HEK293 (cell line): ENCODE results near the gene KIF3B.

Source experiments
- CTCF ChIA-PET: fragments of 350-600 bp; formaldehyde crosslinking; extraction: SDS; loops from one replicate; lab custom pipeline; 2021; ENCODE audit warnings: antibody characterized with exemption; lab: Yijun Ruan, JAX
- POLR2A ChIA-PET: fragments of 300-600 bp; formaldehyde crosslinking; extraction: SDS; loops from one replicate; lab custom pipeline; 2020; ENCODE audit warnings: antibody characterized with exemption, inconsistent platforms; lab: Yijun Ruan, JAX
- H3K27ac ChIP-seq: fragments of 200-500 bp; sonication (Bioruptor generic); 2 replicates; pipeline ENCODE4 v1.5.1; 2014; ENCODE audit warnings: low read depth, low read length, control low read depth, inconsistent platforms; ENCODE audit errors: extremely low read depth
- H3K36me3 ChIP-seq, 2 experiments: fragments of 200-500 bp in 1 of 2; sonication (Bioruptor generic) in 1 of 2; 1 replicate in 1 of 2; 2 replicates in 1 of 2; pipeline ENCODE4 v1.5.1; 2014 to 2017; ENCODE audit warnings: inconsistent platforms in 2 of 2, low read length in 2 of 2; ENCODE audit not compliant: control insufficient read depth in 2 of 2, insufficient read depth in 1 of 2
- H3K4me1 ChIP-seq: fragments of 200-500 bp; sonication (Bioruptor generic); 2 replicates; pipeline ENCODE4 v1.5.1; 2014; ENCODE audit warnings: mild to moderate bottlenecking, low read length, inconsistent platforms; ENCODE audit not compliant: control insufficient read depth, insufficient read depth
- H3K4me3 ChIP-seq: 2 replicates; pipeline ENCODE4 v1.5.1; 2011; ENCODE audit warnings: low read depth, mild to moderate bottlenecking, control low read depth, low read length, moderate library complexity
- H3K9me3 ChIP-seq: fragments of 200-500 bp; sonication (Bioruptor generic); 2 replicates; pipeline ENCODE4 v1.5.1; 2014; ENCODE audit warnings: low read depth, low read length, inconsistent platforms; ENCODE audit not compliant: control insufficient read depth, insufficient read depth
- BCL11B ChIP-seq: fragments of 450-650 bp; formaldehyde crosslinking; IDR thresholded peaks from 2 replicates; pipeline ENCODE4 v1.5.1; 2016; ENCODE audit warnings: low read depth, missing biosample characterization, missing genetic modification characterization
- KLF10 ChIP-seq: fragments of 450-650 bp; IDR thresholded peaks from 2 replicates; pipeline ENCODE4 v1.5.1; 2018; ENCODE audit warnings: missing biosample characterization, mild to moderate bottlenecking, missing genetic modification characterization
- MZF1 ChIP-seq: fragments of 450-650 bp; formaldehyde crosslinking; IDR thresholded peaks from 2 replicates; pipeline ENCODE4 v1.5.1; 2017; ENCODE audit warnings: missing biosample characterization, missing genetic modification characterization, borderline replicate concordance
- SP2 ChIP-seq: fragments of 450-650 bp; formaldehyde crosslinking; IDR thresholded peaks from 2 replicates; pipeline ENCODE4 v1.5.1; 2016; ENCODE audit warnings: missing biosample characterization, missing genetic modification characterization
- TCF7L2 ChIP-seq: IDR thresholded peaks from 2 replicates; pipeline ENCODE4 v1.6.1; 2011; ENCODE audit warnings: low read depth, mild to moderate bottlenecking, inconsistent platforms, low read length, moderate library complexity, borderline replicate concordance
- WT1 ChIP-seq: fragments of 450-650 bp; formaldehyde crosslinking; IDR thresholded peaks from 2 replicates; pipeline ENCODE4 v1.5.1; 2016; ENCODE audit warnings: missing biosample characterization, missing genetic modification characterization
- ZBTB20 ChIP-seq: fragments of 450-650 bp; formaldehyde crosslinking; IDR thresholded peaks from 2 replicates; pipeline ENCODE4 v1.5.1; 2016; ENCODE audit warnings: missing biosample characterization, missing genetic modification characterization
- ZFP69B ChIP-seq: fragments of 450-650 bp; formaldehyde crosslinking; IDR thresholded peaks from 2 replicates; pipeline ENCODE4 v1.5.1; 2016; ENCODE audit warnings: missing biosample characterization, missing genetic modification characterization
- ZNF132 ChIP-seq: fragments of 450-650 bp; formaldehyde crosslinking; IDR thresholded peaks from 2 replicates; pipeline ENCODE4 v1.5.1; 2017; ENCODE audit warnings: missing biosample characterization, missing genetic modification characterization, borderline replicate concordance
- ZNF2 ChIP-seq: fragments of 450-650 bp; formaldehyde crosslinking; IDR thresholded peaks from 2 replicates; pipeline ENCODE4 v1.5.1; 2016; ENCODE audit warnings: missing biosample characterization, missing genetic modification characterization
- ZNF214 ChIP-seq: fragments of 450-650 bp; formaldehyde crosslinking; IDR thresholded peaks from 2 replicates; pipeline ENCODE4 v1.5.1; 2017; ENCODE audit warnings: missing biosample characterization, mild to moderate bottlenecking, missing genetic modification characterization, borderline replicate concordance
- ZNF341 ChIP-seq: fragments of 450-650 bp; formaldehyde crosslinking; IDR thresholded peaks from 2 replicates; pipeline ENCODE4; 2016; ENCODE audit warnings: low read depth, missing biosample characterization, missing genetic modification characterization
- ZNF350 ChIP-seq: fragments of 450-650 bp; formaldehyde crosslinking; IDR thresholded peaks from 2 replicates; pipeline ENCODE4 v1.5.0; 2017; ENCODE audit warnings: missing biosample characterization, mild to moderate bottlenecking, missing genetic modification characterization
- ZNF391 ChIP-seq: fragments of 450-650 bp; formaldehyde crosslinking; IDR thresholded peaks from 2 replicates; pipeline ENCODE4 v1.5.1; 2016; ENCODE audit warnings: low read depth, missing biosample characterization, missing genetic modification characterization, borderline replicate concordance
- ZNF530 ChIP-seq: fragments of 450-650 bp; formaldehyde crosslinking; IDR thresholded peaks from 2 replicates; pipeline ENCODE4 v1.5.1; 2016; ENCODE audit warnings: low read depth, missing biosample characterization, missing genetic modification characterization
- ZNF544 ChIP-seq: fragments of 450-650 bp; formaldehyde crosslinking; IDR thresholded peaks from 2 replicates; pipeline ENCODE4 v1.5.0; 2017; ENCODE audit warnings: missing biosample characterization, missing genetic modification characterization
- ZNF571 ChIP-seq: fragments of 450-650 bp; formaldehyde crosslinking; IDR thresholded peaks from 2 replicates; pipeline ENCODE4 v1.5.0; 2017; ENCODE audit warnings: missing biosample characterization, missing genetic modification characterization
- ZNF701 ChIP-seq: fragments of 450-650 bp; formaldehyde crosslinking; IDR thresholded peaks from 2 replicates; pipeline ENCODE4 v1.5.1; 2016; ENCODE audit warnings: missing biosample characterization, missing genetic modification characterization
- ZNF776 ChIP-seq: fragments of 450-650 bp; formaldehyde crosslinking; IDR thresholded peaks from 2 replicates; pipeline ENCODE4 v1.5.0; 2017; ENCODE audit warnings: missing biosample characterization, missing genetic modification characterization, borderline replicate concordance
- ZNF791 ChIP-seq: fragments of 450-650 bp; formaldehyde crosslinking; IDR thresholded peaks from 2 replicates; pipeline ENCODE4 v1.5.1; 2016; ENCODE audit warnings: missing biosample characterization, missing genetic modification characterization
- TF ChIP-seq, protein P1 (sequence below): fragments of 450-650 bp; formaldehyde crosslinking; IDR thresholded peaks from 2 replicates; pipeline ENCODE4 v1.5.1; 2017; ENCODE audit warnings: missing biosample characterization, missing genetic modification characterization
- TF ChIP-seq, protein P2 (sequence below): fragments of 450-650 bp; formaldehyde crosslinking; IDR thresholded peaks from 2 replicates; pipeline ENCODE4 v1.5.1; 2016; ENCODE audit warnings: missing biosample characterization, missing genetic modification characterization
- TF ChIP-seq, protein P3 (sequence below): fragments of 450-650 bp; formaldehyde crosslinking; IDR thresholded peaks from 2 replicates; pipeline ENCODE4 v1.5.0; 2017; ENCODE audit warnings: missing biosample characterization, missing genetic modification characterization, borderline replicate concordance
- TF ChIP-seq, protein P4 (sequence below): fragments of 450-650 bp; formaldehyde crosslinking; IDR thresholded peaks from 2 replicates; pipeline ENCODE4 v1.5.1; 2016; ENCODE audit warnings: missing biosample characterization, missing genetic modification characterization
- TF ChIP-seq, protein P5 (sequence below): fragments of 450-650 bp; formaldehyde crosslinking; IDR thresholded peaks from 2 replicates; pipeline ENCODE4 v1.5.1; 2016; ENCODE audit warnings: missing biosample characterization, missing genetic modification characterization

Gene KIF3B

DNA sequence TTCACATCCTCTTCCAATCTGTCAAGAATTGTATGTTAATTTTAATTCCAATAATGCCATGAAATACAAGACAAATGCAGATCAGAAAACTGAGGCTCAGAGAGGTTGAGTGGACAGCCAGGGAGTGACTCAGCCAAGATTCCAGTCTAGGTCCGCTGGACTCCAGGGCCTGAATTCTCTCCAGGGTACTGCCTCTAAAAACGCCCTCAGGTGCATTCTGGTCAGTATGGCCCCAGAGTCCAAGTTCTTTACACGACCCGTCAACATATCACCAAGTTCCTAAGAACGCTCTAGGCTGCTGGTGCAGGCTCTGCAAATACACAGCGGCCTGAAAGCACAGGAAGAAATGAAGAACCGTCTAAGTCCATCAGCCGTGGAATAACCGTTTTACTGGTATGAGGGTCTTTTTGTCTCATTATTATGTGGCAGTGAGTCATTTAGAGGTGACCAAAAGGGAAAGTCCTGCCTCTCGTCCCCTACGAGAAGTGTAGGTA is 80.0 kb downstream of the KIF3B start (continued):
- TF ChIP-seq ZNF391 (tag by site-specific recombination) (peak; percentile 12; the same call in 1 of the 2 replicates), SP2 (tag by site-specific recombination) (no peak), ZNF544 (no peak), ZNF571 (no peak), KLF10 (no peak)
- TF ChIP-seq, protein P1, sequence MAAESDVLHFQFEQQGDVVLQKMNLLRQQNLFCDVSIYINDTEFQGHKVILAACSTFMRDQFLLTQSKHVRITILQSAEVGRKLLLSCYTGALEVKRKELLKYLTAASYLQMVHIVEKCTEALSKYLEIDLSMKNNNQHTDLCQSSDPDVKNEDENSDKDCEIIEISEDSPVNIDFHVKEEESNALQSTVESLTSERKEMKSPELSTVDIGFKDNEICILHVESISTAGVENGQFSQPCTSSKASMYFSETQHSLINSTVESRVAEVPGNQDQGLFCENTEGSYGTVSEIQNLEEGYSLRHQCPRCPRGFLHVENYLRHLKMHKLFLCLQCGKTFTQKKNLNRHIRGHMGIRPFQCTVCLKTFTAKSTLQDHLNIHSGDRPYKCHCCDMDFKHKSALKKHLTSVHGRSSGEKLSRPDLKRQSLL (tag by site-specific recombination), result 0 out of 2 replicates have a peak, but pooled peaks have one; percentile 10
- TF ChIP-seq, protein P2, sequence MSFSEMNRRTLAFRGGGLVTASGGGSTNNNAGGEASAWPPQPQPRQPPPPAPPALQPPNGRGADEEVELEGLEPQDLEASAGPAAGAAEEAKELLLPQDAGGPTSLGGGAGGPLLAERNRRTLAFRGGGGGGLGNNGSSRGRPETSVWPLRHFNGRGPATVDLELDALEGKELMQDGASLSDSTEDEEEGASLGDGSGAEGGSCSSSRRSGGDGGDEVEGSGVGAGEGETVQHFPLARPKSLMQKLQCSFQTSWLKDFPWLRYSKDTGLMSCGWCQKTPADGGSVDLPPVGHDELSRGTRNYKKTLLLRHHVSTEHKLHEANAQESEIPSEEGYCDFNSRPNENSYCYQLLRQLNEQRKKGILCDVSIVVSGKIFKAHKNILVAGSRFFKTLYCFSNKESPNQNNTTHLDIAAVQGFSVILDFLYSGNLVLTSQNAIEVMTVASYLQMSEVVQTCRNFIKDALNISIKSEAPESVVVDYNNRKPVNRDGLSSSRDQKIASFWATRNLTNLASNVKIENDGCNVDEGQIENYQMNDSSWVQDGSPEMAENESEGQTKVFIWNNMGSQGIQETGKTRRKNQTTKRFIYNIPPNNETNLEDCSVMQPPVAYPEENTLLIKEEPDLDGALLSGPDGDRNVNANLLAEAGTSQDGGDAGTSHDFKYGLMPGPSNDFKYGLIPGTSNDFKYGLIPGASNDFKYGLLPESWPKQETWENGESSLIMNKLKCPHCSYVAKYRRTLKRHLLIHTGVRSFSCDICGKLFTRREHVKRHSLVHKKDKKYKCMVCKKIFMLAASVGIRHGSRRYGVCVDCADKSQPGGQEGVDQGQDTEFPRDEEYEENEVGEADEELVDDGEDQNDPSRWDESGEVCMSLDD (tag by site-specific recombination), result no peak
- TF ChIP-seq, all 188 proteins: peak for 8

DNA sequence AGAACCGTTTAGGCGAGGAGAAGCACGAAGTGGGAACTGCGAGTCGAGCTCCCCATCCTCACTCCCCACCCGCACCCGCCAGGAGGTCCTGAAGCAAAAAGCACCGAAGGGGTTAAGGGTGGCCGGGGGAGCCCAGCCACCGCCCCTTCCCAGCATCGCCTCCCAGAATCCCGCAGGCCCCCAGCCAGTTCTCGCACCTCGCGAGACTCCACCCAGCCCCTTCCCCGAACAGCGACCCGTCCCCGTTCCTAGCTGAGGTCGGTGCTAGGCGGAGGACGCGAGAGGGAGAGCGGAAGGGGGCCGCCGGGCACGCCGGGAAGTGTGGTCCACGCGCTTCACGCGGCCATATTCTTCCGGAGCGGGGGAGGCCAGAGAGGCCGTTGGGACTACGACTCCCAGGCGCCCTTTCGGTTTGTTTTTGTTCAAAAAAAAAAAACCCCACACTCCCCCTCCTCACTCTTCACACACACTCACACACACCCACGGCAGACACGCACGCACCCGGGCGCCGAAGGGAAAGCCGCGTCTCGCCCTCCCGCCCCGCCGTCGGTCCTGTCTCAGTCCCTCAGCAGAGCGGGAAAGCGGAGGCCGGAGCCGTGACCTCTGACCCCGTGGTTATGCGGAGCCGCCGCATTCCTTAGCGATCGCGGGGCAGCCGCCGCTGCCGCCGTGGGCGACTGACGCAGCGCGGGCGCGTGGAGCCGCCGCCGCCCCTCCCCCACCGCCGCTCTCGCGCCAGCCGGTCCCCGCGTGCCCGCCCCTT is 80.6 kb downstream of the KIF3B start, which contains the start of gene ASXL1:
Gene ASXL1, plus strand, starts transcription at position 463 of the 763 bp plus-strand sequence. CDS start 445 bp downstream, outside the sequence.
- POLR2A ChIA-PET, result interaction anchor here (0.7 to 2.9 kb wide), 7 partner anchors 13 to 191 kb away, joined by 3 to 11 read pairs (median 3); no protein-coding TSS in a partner anchor
- Histone ChIP-seq H3K36me3 (no peaks in the 10 kb centered on the region), H3K4me3 (peak within 1 kb of the TSS; percentile 97), H3K27ac (peak within 1 kb of the TSS; percentile 88), H3K9me3 (no peaks in the 10 kb centered on the region), H3K4me1 (peaks cover 17% of the 10 kb centered on the region)
- CTCF ChIA-PET, result interaction anchor here (0.5 to 0.6 kb wide), 2 partner anchors 73 to 99 kb away, joined by 3 to 4 read pairs; no protein-coding TSS in a partner anchor
- TF ChIP-seq ZNF341 (tag by site-specific recombination), result peak; percentile 80
- peak; percentile 58; the same call in 1 of the 2 replicates for TF ChIP-seq ZBTB20 (tag by site-specific recombination)
- no peak for TF ChIP-seq ZFP69B (tag by site-specific recombination)
- TF ChIP-seq, protein P3, sequence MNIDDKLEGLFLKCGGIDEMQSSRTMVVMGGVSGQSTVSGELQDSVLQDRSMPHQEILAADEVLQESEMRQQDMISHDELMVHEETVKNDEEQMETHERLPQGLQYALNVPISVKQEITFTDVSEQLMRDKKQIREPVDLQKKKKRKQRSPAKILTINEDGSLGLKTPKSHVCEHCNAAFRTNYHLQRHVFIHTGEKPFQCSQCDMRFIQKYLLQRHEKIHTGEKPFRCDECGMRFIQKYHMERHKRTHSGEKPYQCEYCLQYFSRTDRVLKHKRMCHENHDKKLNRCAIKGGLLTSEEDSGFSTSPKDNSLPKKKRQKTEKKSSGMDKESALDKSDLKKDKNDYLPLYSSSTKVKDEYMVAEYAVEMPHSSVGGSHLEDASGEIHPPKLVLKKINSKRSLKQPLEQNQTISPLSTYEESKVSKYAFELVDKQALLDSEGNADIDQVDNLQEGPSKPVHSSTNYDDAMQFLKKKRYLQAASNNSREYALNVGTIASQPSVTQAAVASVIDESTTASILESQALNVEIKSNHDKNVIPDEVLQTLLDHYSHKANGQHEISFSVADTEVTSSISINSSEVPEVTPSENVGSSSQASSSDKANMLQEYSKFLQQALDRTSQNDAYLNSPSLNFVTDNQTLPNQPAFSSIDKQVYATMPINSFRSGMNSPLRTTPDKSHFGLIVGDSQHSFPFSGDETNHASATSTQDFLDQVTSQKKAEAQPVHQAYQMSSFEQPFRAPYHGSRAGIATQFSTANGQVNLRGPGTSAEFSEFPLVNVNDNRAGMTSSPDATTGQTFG (tag by site-specific recombination), result no peak
- no peak for TF ChIP-seq ZNF132 (tag by site-specific recombination)
- no peak for TF ChIP-seq ZNF791
- no peak for TF ChIP-seq ZNF350
- TF ChIP-seq WT1 (tag by site-specific recombination), result peak; percentile 18
- peak; percentile 82 for TF ChIP-seq MZF1 (tag by site-specific recombination)
- TF ChIP-seq ZNF776 (tag by site-specific recombination), result no peak
- TF ChIP-seq, protein P4, sequence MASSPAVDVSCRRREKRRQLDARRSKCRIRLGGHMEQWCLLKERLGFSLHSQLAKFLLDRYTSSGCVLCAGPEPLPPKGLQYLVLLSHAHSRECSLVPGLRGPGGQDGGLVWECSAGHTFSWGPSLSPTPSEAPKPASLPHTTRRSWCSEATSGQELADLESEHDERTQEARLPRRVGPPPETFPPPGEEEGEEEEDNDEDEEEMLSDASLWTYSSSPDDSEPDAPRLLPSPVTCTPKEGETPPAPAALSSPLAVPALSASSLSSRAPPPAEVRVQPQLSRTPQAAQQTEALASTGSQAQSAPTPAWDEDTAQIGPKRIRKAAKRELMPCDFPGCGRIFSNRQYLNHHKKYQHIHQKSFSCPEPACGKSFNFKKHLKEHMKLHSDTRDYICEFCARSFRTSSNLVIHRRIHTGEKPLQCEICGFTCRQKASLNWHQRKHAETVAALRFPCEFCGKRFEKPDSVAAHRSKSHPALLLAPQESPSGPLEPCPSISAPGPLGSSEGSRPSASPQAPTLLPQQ (tag by site-specific recombination), result peak; percentile 28; the same call in 1 of the 2 replicates
- TF ChIP-seq ZNF214 (tag by site-specific recombination), result no peak
- no peak for TF ChIP-seq ZNF530
- peak; percentile 57; the same call in 1 of the 2 replicates for TF ChIP-seq ZNF2
- no peak for TF ChIP-seq TCF7L2
- no peak for TF ChIP-seq ZNF701 (tag by site-specific recombination)
- TF ChIP-seq BCL11B, result no peak
- TF ChIP-seq, protein P5, sequence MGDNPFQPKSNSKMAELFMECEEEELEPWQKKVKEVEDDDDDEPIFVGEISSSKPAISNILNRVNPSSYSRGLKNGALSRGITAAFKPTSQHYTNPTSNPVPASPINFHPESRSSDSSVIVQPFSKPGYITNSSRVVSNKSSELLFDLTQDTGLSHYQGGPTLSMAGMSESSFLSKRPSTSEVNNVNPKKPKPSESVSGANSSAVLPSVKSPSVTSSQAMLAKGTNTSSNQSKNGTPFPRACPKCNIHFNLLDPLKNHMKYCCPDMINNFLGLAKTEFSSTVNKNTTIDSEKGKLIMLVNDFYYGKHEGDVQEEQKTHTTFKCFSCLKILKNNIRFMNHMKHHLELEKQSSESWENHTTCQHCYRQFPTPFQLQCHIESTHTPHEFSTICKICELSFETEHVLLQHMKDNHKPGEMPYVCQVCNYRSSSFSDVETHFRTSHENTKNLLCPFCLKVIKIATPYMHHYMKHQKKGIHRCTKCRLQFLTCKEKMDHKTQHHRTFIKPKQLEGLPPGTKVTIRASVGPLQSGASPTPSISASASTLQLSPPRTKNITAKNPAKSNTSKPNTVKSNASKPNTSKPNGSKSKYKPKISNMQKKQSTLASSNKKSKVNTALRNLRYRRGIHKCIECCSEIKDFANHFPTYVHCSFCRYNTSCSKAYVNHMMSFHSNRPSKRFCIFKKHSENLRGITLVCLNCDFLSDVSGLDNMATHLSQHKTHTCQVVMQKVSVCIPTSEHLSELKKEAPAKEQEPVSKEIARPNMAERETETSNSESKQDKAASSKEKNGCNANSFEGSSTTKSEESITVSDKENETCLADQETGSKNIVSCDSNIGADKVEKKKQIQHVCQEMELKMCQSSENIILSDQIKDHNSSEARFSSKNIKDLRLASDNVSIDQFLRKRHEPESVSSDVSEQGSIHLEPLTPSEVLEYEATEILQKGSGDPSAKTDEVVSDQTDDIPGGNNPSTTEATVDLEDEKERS (tag by site-specific recombination), result no peak
